ENCODE data around the gene ERN1.
A peak's percentile ranks its signal among the peaks of the same experiment; 100 is the strongest.

Gene ERN1

GRCh38 chr17:64145751-64146417 is 15.9 kb upstream of the ERN1 start:
- CTCF ChIA-PET, result interaction anchor here (0.7 to 8.1 kb wide), 9 partner anchors 13 to 275 kb away, joined by 3 to 59 read pairs (median 6); no protein-coding TSS in a partner anchor
- H3K9me3 ChIP-seq (ENCODE audit: control insufficient read depth, insufficient read depth, low read depth, low read length), result no peaks in the 10 kb centered on the region
- H3K4me3 ChIP-seq (ENCODE audit: low read depth, low read length), result peak overlapping the region; percentile 63
- no peaks in the 10 kb centered on the region for H3K4me1 ChIP-seq (ENCODE audit: control insufficient read depth, insufficient read depth, low read length)
- peak overlapping the region; percentile 91 for H3K27ac ChIP-seq (ENCODE audit: extremely low read depth, low read depth, low read length)
- H3K36me3 ChIP-seq (ENCODE audit: control insufficient read depth in 2 of 2, insufficient read depth in 1 of 2, low read length in 2 of 2), result peaks cover 0 to 31% of the 10 kb centered on the region in 2 experiments; a peak in 2 of 3 replicates
- POLR2A ChIA-PET, result interaction anchor here (0.6 to 2.7 kb wide), 47 partner anchors 8 to 372 kb away, joined by 3 to 19 read pairs (median 4); partner anchors contain the start of genes CCDC47, DDX5, ERN1 and GH1
- 0 out of 2 replicates have a peak, but pooled peaks have one; percentile 3 for TF ChIP-seq ZNF626 (tag by site-specific recombination; IDR thresholded peaks at IDR 0.05)
- peak; percentile 69 for TF ChIP-seq PATZ1 (tag by site-specific recombination; IDR thresholded peaks at IDR 0.05)
- TF ChIP-seq ZNF16 (tag by site-specific recombination; IDR thresholded peaks at IDR 0.05; ENCODE audit: low read depth), result no peak
- TF ChIP-seq KLF1 (tag by site-specific recombination; IDR thresholded peaks at IDR 0.05), result peak; percentile 57; the same call in 1 of the 2 replicates
- no peak for TF ChIP-seq ZNF302 (tag by site-specific recombination; IDR thresholded peaks at IDR 0.05; ENCODE audit: low read depth)
- TF ChIP-seq ZNF660 (tag by site-specific recombination; IDR thresholded peaks at IDR 0.05), result peak; percentile 84
- peak; percentile 77 for TF ChIP-seq SP7 (tag by site-specific recombination; IDR thresholded peaks at IDR 0.05)
- no peak for TF ChIP-seq ZNF2 (tag by site-specific recombination; IDR thresholded peaks at IDR 0.05)
- peak; percentile 97 for TF ChIP-seq ZFP69B (tag by site-specific recombination; IDR thresholded peaks at IDR 0.05)
- TF ChIP-seq ZNF23 (tag by site-specific recombination; IDR thresholded peaks at IDR 0.05; ENCODE audit: borderline replicate concordance), result no peak
- TF ChIP-seq YY2 (tag by site-specific recombination; IDR thresholded peaks at IDR 0.05), result peak; percentile 18; the same call in 1 of the 2 replicates
- TF ChIP-seq ZNF585B (tag by site-specific recombination; IDR thresholded peaks at IDR 0.05), result no peak
- TF ChIP-seq, protein P1, sequence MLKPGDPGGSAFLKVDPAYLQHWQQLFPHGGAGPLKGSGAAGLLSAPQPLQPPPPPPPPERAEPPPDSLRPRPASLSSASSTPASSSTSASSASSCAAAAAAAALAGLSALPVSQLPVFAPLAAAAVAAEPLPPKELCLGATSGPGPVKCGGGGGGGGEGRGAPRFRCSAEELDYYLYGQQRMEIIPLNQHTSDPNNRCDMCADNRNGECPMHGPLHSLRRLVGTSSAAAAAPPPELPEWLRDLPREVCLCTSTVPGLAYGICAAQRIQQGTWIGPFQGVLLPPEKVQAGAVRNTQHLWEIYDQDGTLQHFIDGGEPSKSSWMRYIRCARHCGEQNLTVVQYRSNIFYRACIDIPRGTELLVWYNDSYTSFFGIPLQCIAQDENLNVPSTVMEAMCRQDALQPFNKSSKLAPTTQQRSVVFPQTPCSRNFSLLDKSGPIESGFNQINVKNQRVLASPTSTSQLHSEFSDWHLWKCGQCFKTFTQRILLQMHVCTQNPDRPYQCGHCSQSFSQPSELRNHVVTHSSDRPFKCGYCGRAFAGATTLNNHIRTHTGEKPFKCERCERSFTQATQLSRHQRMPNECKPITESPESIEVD (tag by site-specific recombination; IDR thresholded peaks at IDR 0.05), result no peak
- peak; percentile 86 for TF ChIP-seq ZFP37 (tag by site-specific recombination; IDR thresholded peaks at IDR 0.05)
- no peak; the same call in 1 of the 2 replicates for TF ChIP-seq ATF2 (tag by site-specific recombination; IDR thresholded peaks at IDR 0.05; ENCODE audit: low read depth)
- TF ChIP-seq ZNF132 (tag by site-specific recombination; IDR thresholded peaks at IDR 0.05; ENCODE audit: borderline replicate concordance), result no peak
- TF ChIP-seq MYNN (tag by site-specific recombination; IDR thresholded peaks at IDR 0.05; ENCODE audit: borderline replicate concordance), result peak; percentile 11; the same call in 1 of the 2 replicates
- 0 out of 2 replicates have a peak, but pooled peaks have one; percentile 14 for TF ChIP-seq KLF7 (tag by site-specific recombination; IDR thresholded peaks at IDR 0.05; ENCODE audit: borderline replicate concordance)
- no peak for TF ChIP-seq ZBTB10 (tag by site-specific recombination; IDR thresholded peaks at IDR 0.05)
- TF ChIP-seq ZNF776 (tag by site-specific recombination; IDR thresholded peaks at IDR 0.05; ENCODE audit: borderline replicate concordance), result no peak
- TF ChIP-seq ZBTB7A (tag by site-specific recombination; IDR thresholded peaks at IDR 0.05; ENCODE audit: low read depth), result 0 out of 2 replicates have a peak, but pooled peaks have one; percentile 45
- peak; percentile 16; the same call in 1 of the 2 replicates for TF ChIP-seq ZNF24 (tag by site-specific recombination; IDR thresholded peaks at IDR 0.05)
- TF ChIP-seq IKZF3 (tag by site-specific recombination; IDR thresholded peaks at IDR 0.05), result peak; percentile 50; the same call in 1 of the 2 replicates
- TF ChIP-seq YY1 (tag by site-specific recombination; IDR thresholded peaks at IDR 0.05), result peak; percentile 42; the same call in 1 of the 2 replicates
- TF ChIP-seq WT1 (tag by site-specific recombination; IDR thresholded peaks at IDR 0.05), result 0 out of 2 replicates have a peak, but pooled peaks have one; percentile 56
- peak; percentile 79; the same call in 1 of the 2 replicates for TF ChIP-seq ZBTB21 (tag by site-specific recombination; IDR thresholded peaks at IDR 0.05)
- peak; percentile 41; the same call in 1 of the 2 replicates for TF ChIP-seq KLF9 (tag by site-specific recombination; IDR thresholded peaks at IDR 0.05; ENCODE audit: low read depth)
- peak; percentile 50; the same call in 1 of the 2 replicates for TF ChIP-seq ZBTB20 (tag by site-specific recombination; IDR thresholded peaks at IDR 0.05)
- peak; percentile 51; the same call in 1 of the 2 replicates for TF ChIP-seq KLF10 (tag by site-specific recombination; IDR thresholded peaks at IDR 0.05)

Measured in HEK293 (cell line).